Measurements from ENCODE around the gene RPTOR.
"Not testable (repeated sequence)": the region's sequence is repeated elsewhere in the genome, so short reads cannot be mapped to it uniquely, and the experiment has no call there.

The RPTOR gene

GRCh38 chr17:80811181-80812105 lies 266.8 kb downstream of the RPTOR start:
- FAIRE-seq (no peak), DNase-seq (ENCODE audit: insufficient read length, low spot score) (no peak)

GRCh38 chr17:80812362-80813088 lies 267.9 kb downstream of the RPTOR start:
- FAIRE-seq = no peak
- DNase-seq (ENCODE audit: insufficient read length, low spot score) = no peak
- TF ChIP-seq POLR2A (IDR thresholded peaks at IDR 0.05; ENCODE audit: low read depth, low read length) = no peak

More at GRCh38 chr17:80811181-80812105, 266.8 kb downstream of the RPTOR start:
- TF ChIP-seq POLR2A (IDR thresholded peaks at IDR 0.05; ENCODE audit: low read depth, low read length) = no peak

- no peak for TF ChIP-seq POLR2A (IDR thresholded peaks at IDR 0.05; ENCODE audit: low read depth, low read length)
- no peak for DNase-seq (ENCODE audit: insufficient read length, low spot score)
- no peak for FAIRE-seq
Observed at GRCh38 chr17:80813318-80813717, 268.7 kb downstream of the RPTOR start.

GRCh38 chr17:80814491-80814890 lies 269.9 kb downstream of the RPTOR start:
- no peak for DNase-seq (ENCODE audit: insufficient read length, low spot score)
- FAIRE-seq = no peak
- TF ChIP-seq POLR2A (IDR thresholded peaks at IDR 0.05; ENCODE audit: low read depth, low read length) = no peak

GRCh38 chr17:80815151-80815681 lies 270.6 kb downstream of the RPTOR start:
- FAIRE-seq (no peak), DNase-seq (ENCODE audit: insufficient read length, low spot score) (no peak)
- no peak for TF ChIP-seq POLR2A (IDR thresholded peaks at IDR 0.05; ENCODE audit: low read depth, low read length)

GRCh38 chr17:80815718-80816117 lies 271.1 kb downstream of the RPTOR start:
- DNase-seq (ENCODE audit: insufficient read length, low spot score); FAIRE-seq: not testable (repeated sequence)

- DNase-seq (ENCODE audit: insufficient read length, low spot score) = no peak
- no peak for FAIRE-seq
- no peak for TF ChIP-seq POLR2A (IDR thresholded peaks at IDR 0.05; ENCODE audit: low read depth, low read length)
Observed at GRCh38 chr17:80816241-80817103, 271.8 kb downstream of the RPTOR start.

- FAIRE-seq (no peak), DNase-seq (ENCODE audit: insufficient read length, low spot score) (no peak)
- no peak for TF ChIP-seq POLR2A (IDR thresholded peaks at IDR 0.05; ENCODE audit: low read depth, low read length)
Observed at GRCh38 chr17:80817321-80817845, 272.7 kb downstream of the RPTOR start.

GRCh38 chr17:80817861-80818260 lies 273.2 kb downstream of the RPTOR start:
- peak; percentile 50 for DNase-seq (ENCODE audit: insufficient read length, low spot score)
- no peak for FAIRE-seq
- TF ChIP-seq POLR2A (IDR thresholded peaks at IDR 0.05; ENCODE audit: low read depth, low read length) = no peak

- DNase-seq (ENCODE audit: insufficient read length, low spot score) = no peak
- no peak for FAIRE-seq
- TF ChIP-seq POLR2A (IDR thresholded peaks at IDR 0.05; ENCODE audit: low read depth, low read length) = 0 out of 2 replicates have a peak, but pooled peaks have one; percentile 9
Observed at GRCh38 chr17:80818871-80819270, 274.2 kb downstream of the RPTOR start.

- FAIRE-seq (no peak), DNase-seq (ENCODE audit: insufficient read length, low spot score) (no peak)
- TF ChIP-seq POLR2A (IDR thresholded peaks at IDR 0.05; ENCODE audit: low read depth, low read length) = no peak
Observed at GRCh38 chr17:80819422-80820164, 275.0 kb downstream of the RPTOR start.

- no peak for TF ChIP-seq POLR2A (IDR thresholded peaks at IDR 0.05; ENCODE audit: low read depth, low read length)
- no peak for DNase-seq (ENCODE audit: insufficient read length, low spot score)
- FAIRE-seq = no peak
Observed at GRCh38 chr17:80820331-80820730, 275.7 kb downstream of the RPTOR start.

- FAIRE-seq (no peak), DNase-seq (ENCODE audit: insufficient read length, low spot score) (no peak)
- TF ChIP-seq POLR2A (IDR thresholded peaks at IDR 0.05; ENCODE audit: low read depth, low read length) = no peak
Observed at GRCh38 chr17:80821546-80821945, 276.9 kb downstream of the RPTOR start.
